Small intestine (tissue), 7 donors: Measurements from ENCODE around the gene SCART1. TPM values are rescaled to one million over a fixed set of nuclear protein-coding genes. Genes with fewer than 3 reads are reported as not detected.

Experiments
- DNase-seq, 2 donors: peaks; one replicate each; pipeline versions ENCODE4 v3.0.0 to v3.0.0-alpha.2; 2013
- FAIRE-seq: peaks from 2 replicates; lab custom pipeline; 2012; peaks lifted over from hg19 to GRCh38; lab: Jason Lieb, UNC
- H3K27ac ChIP-seq, 3 donors: one replicate each; pipeline ENCODE4 v1.5.1; 2013; ENCODE audit warnings: low read length in 2 of 3, mild to moderate bottlenecking in 2 of 3, control low read depth in 1 of 3, inconsistent platforms in 1 of 3, low read depth in 1 of 3, moderate library complexity in 1 of 3
- H3K27me3 ChIP-seq, 3 donors: one replicate each; pipeline ENCODE4 v1.6.1; 2013; ENCODE audit warnings: low read length in 3 of 3, inconsistent platforms in 1 of 3; ENCODE audit not compliant: control insufficient read depth in 3 of 3, insufficient read depth in 3 of 3
- H3K36me3 ChIP-seq, 3 donors: one replicate each; pipeline ENCODE4 v1.6.1; 2013; ENCODE audit warnings: low read length in 3 of 3, inconsistent platforms in 1 of 3, low read depth in 1 of 3, mild to moderate bottlenecking in 1 of 3, moderate library complexity in 1 of 3; ENCODE audit not compliant: control insufficient read depth in 3 of 3, insufficient read depth in 2 of 3
- H3K4me1 ChIP-seq, 3 donors: one replicate each; pipeline ENCODE4 v1.6.1; 2013; ENCODE audit warnings: low read length in 2 of 3, inconsistent platforms in 1 of 3, low read depth in 1 of 3, mild to moderate bottlenecking in 1 of 3, moderate library complexity in 1 of 3; ENCODE audit not compliant: control insufficient read depth in 3 of 3, insufficient read depth in 2 of 3
- H3K4me3 ChIP-seq, 3 donors: one replicate each; pipeline ENCODE4 v1.5.1; 2013; ENCODE audit warnings: low read length in 3 of 3, control low read depth in 1 of 3, inconsistent platforms in 1 of 3, low read depth in 1 of 3, mild to moderate bottlenecking in 1 of 3, moderate library complexity in 1 of 3
- H3K9me3 ChIP-seq, 2 donors: one replicate each; pipeline ENCODE4 v1.6.1; 2013; ENCODE audit warnings: low read depth in 1 of 2, low read length in 1 of 2; ENCODE audit not compliant: control insufficient read depth in 2 of 2, insufficient read depth in 1 of 2
- WGBS, 3 donors: extraction: QIAGEN DNeasy Blood & Tissue Kit; methylation state at CpG; one replicate each; pipeline ENCODE4 v1.1.7; 2013; 5-methylcytosine and 5-hydroxymethylcytosine counted together
- polyA plus RNA-seq, 4 donors: library from polyadenylated mRNA; stranded (reverse) in 3 of 4; unstranded in 1 of 4; fragments of 200-250 nt in 3 of 4; fragments of 120-200 nt in 1 of 4; gene quantifications; one replicate each; pipeline versions ENCODE4 v1.2.1 to v1.2.3, GENCODE V29; 2013
- donor health status: healthy with polysubstance abuse.
- donor health status: control.
- donor health status: control.
- donor health status: Bipolar disorder and iron deficiency.
- donor health status: healthy.

Gene SCART1
- polyA plus RNA-seq, 4 donors = 0.22 to 2.1 (median 0.33) TPM; not detected in 1

GRCh38 chr10:133471300-133472109, 17.8 kb downstream of the SCART1 start:
- no peak overlapping the region for H3K27ac ChIP-seq
- H3K4me1 ChIP-seq = no peaks in the 10 kb centered on the region
- H3K9me3 ChIP-seq = peaks cover 0 to 5% of the 10 kb centered on the region in 2 donors
- H3K27me3 ChIP-seq = no peaks in the 10 kb centered on the region
- FAIRE-seq (no peak), DNase-seq (no peak)
- no peak overlapping the region for H3K4me3 ChIP-seq
- WGBS, 3 donors = 78 to 79% (median 78%) methylated on average over 7 of the region's 7 CpGs
- H3K36me3 ChIP-seq = no peaks in the 10 kb centered on the region

- WGBS, 3 donors = 49 to 63% (median 62%) methylated on average over 4 of the region's 4 CpGs
- H3K36me3 ChIP-seq = no peaks in the 10 kb centered on the region
- no peak for FAIRE-seq
Observed at GRCh38 chr10:133473270-133473669, 19.5 kb downstream of the SCART1 start.

GRCh38 chr10:133474027-133474426, 20.3 kb downstream of the SCART1 start:
- DNase-seq (no peak), FAIRE-seq (no peak)
- Histone ChIP-seq H3K9me3 (peaks cover 0 to 5% of the 10 kb centered on the region in 2 donors), H3K4me3 (no peak overlapping the region), H3K4me1 (no peaks in the 10 kb centered on the region), H3K27ac (no peak overlapping the region), H3K27me3 (no peaks in the 10 kb centered on the region), H3K36me3 (no peaks in the 10 kb centered on the region)
- 76 to 84% (median 83%) methylated on average over 2 of the region's 2 CpGs for WGBS, 3 donors

More at GRCh38 chr10:133473270-133473669, 19.5 kb downstream of the SCART1 start:
- no peak for DNase-seq
- H3K4me1 ChIP-seq = no peaks in the 10 kb centered on the region
- no peak overlapping the region for H3K27ac ChIP-seq
- no peak overlapping the region for H3K4me3 ChIP-seq
- H3K9me3 ChIP-seq = peaks cover 0 to 5% of the 10 kb centered on the region in 2 donors
- no peaks in the 10 kb centered on the region for H3K27me3 ChIP-seq

GRCh38 chr10:133474665-133475424, 21.1 kb downstream of the SCART1 start:
- DNase-seq = no peak
- 71 to 86% (median 82%) methylated on average over 12 of the region's 12 CpGs for WGBS, 3 donors
- no peaks in the 10 kb centered on the region for H3K36me3 ChIP-seq
- no peak overlapping the region for H3K4me3 ChIP-seq
- FAIRE-seq = no peak
- no peaks in the 10 kb centered on the region for H3K27me3 ChIP-seq
- H3K27ac ChIP-seq = no peak overlapping the region
- peaks cover 0 to 5% of the 10 kb centered on the region in 2 donors for H3K9me3 ChIP-seq
- no peaks in the 10 kb centered on the region for H3K4me1 ChIP-seq

- no peaks in the 10 kb centered on the region for H3K36me3 ChIP-seq
- DNase-seq = peak in 1 of 2 donors; percentile 3
- H3K4me3 ChIP-seq = no peak overlapping the region
- FAIRE-seq = no peak
- H3K9me3 ChIP-seq = peaks cover 0 to 5% of the 10 kb centered on the region in 2 donors
- H3K27me3 ChIP-seq = no peaks in the 10 kb centered on the region
- 63 to 76% (median 74%) methylated on average over 5 of the region's 5 CpGs for WGBS, 3 donors
- no peaks in the 10 kb centered on the region for H3K4me1 ChIP-seq
- H3K27ac ChIP-seq = no peak overlapping the region
Observed at GRCh38 chr10:133475425-133475734, 21.6 kb downstream of the SCART1 start.

GRCh38 chr10:133475821-133476640, 22.3 kb downstream of the SCART1 start:
- Histone ChIP-seq H3K27ac (no peak overlapping the region), H3K27me3 (no peaks in the 10 kb centered on the region), H3K36me3 (no peaks in the 10 kb centered on the region), H3K9me3 (peaks cover 0 to 5% of the 10 kb centered on the region in 2 donors), H3K4me1 (no peaks in the 10 kb centered on the region), H3K4me3 (no peak overlapping the region)
- no peak for FAIRE-seq
- WGBS, 3 donors = 66 to 78% (median 67%) methylated on average over 11 of the region's 11 CpGs
- DNase-seq = no peak

- no peaks in the 10 kb centered on the region for H3K36me3 ChIP-seq
- H3K9me3 ChIP-seq = peaks cover 0 to 2% of the 10 kb centered on the region in 2 donors
- no peak overlapping the region for H3K27ac ChIP-seq
- DNase-seq (no peak), FAIRE-seq (no peak)
- H3K4me1 ChIP-seq = no peaks in the 10 kb centered on the region
- 76 to 82% (median 81%) methylated on average over 9 of the region's 9 CpGs for WGBS, 3 donors
- no peak overlapping the region for H3K4me3 ChIP-seq
- H3K27me3 ChIP-seq = no peaks in the 10 kb centered on the region
Observed at GRCh38 chr10:133476641-133476990, 22.9 kb downstream of the SCART1 start.

GRCh38 chr10:133481086-133481643, 27.4 kb downstream of the SCART1 start:
- H3K4me1 ChIP-seq = no peaks in the 10 kb centered on the region
- peaks cover 0 to 3% of the 10 kb centered on the region in 2 donors for H3K9me3 ChIP-seq
- WGBS, 3 donors = 74 to 82% (median 76%) methylated on average over 11 to 12 of the region's 12 CpGs
- no peak for DNase-seq
- H3K27me3 ChIP-seq = no peaks in the 10 kb centered on the region
- H3K36me3 ChIP-seq = no peaks in the 10 kb centered on the region
- no peak overlapping the region for H3K27ac ChIP-seq
- FAIRE-seq = no peak
- H3K4me3 ChIP-seq = no peak overlapping the region
